ENCODE results near the gene LATS1. TPM values are rescaled to one million over a fixed set of nuclear protein-coding genes. Genes with fewer than 3 reads are reported as not detected.
"Not testable (repeated sequence)": the region's sequence is repeated elsewhere in the genome, so short reads cannot be mapped to it uniquely, and the experiment has no call there.

LATS1 gene
- total and polyA plus RNA-seq, 2 donors from 2014 or later: 3.3 to 32.4 TPM

GRCh38 chr6:149755300-149756260, 37.7 kb upstream of the LATS1 start:
- no peak for TF ChIP-seq CTCF (IDR thresholded peaks at IDR 0.05; ENCODE audit: borderline replicate concordance, extremely low read depth, insufficient read depth)
- H3K27ac ChIP-seq (ENCODE audit: low read depth in 2 of 2, low read length in 2 of 2): no peak overlapping the region
- DNase-seq (peak in 2 of 5 donors; percentile 42 to 56), FAIRE-seq (no peak)
- no peak overlapping the region for H3K4me3 ChIP-seq (ENCODE audit: low read length in 3 of 3)
- no peak overlapping the region for H3K9ac ChIP-seq (ENCODE audit: low read length in 3 of 3)
- no peaks in the 10 kb centered on the region for H3K9me3 ChIP-seq (ENCODE audit: control insufficient read depth in 2 of 3, insufficient read depth in 1 of 3, low read length in 3 of 3)
- H3K27me3 ChIP-seq (ENCODE audit: control insufficient read depth, insufficient read depth, low read length): no peaks in the 10 kb centered on the region
- H3K4me1 ChIP-seq (ENCODE audit: control insufficient read depth in 2 of 3, insufficient read depth in 2 of 3, low read depth in 1 of 3, low read length in 3 of 3): peaks cover 0 to 2% (median 0%) of the 10 kb centered on the region in 3 donors
- H3K36me3 ChIP-seq (ENCODE audit: control insufficient read depth in 2 of 3, insufficient read depth in 3 of 3, low read length in 3 of 3): no peaks in the 10 kb centered on the region
- intact Hi-C loops (cut with DNase I): no loop called here

- Histone ChIP-seq H3K27me3 (ENCODE audit: control insufficient read depth, insufficient read depth, low read length) (no peaks in the 10 kb centered on the region), H3K27ac (ENCODE audit: low read depth in 2 of 2, low read length in 2 of 2) (no peak overlapping the region), H3K9ac (ENCODE audit: low read length in 3 of 3) (no peak overlapping the region), H3K4me3 (ENCODE audit: low read length in 3 of 3) (no peak overlapping the region), H3K4me1 (ENCODE audit: control insufficient read depth in 2 of 3, insufficient read depth in 2 of 3, low read depth in 1 of 3, low read length in 3 of 3) (peaks cover 0 to 4% (median 0%) of the 10 kb centered on the region in 3 donors), H3K9me3 (ENCODE audit: control insufficient read depth in 2 of 3, insufficient read depth in 1 of 3, low read length in 3 of 3) (no peaks in the 10 kb centered on the region), H3K36me3 (ENCODE audit: control insufficient read depth in 2 of 3, insufficient read depth in 3 of 3, low read length in 3 of 3) (no peaks in the 10 kb centered on the region)
- TF ChIP-seq CTCF (IDR thresholded peaks at IDR 0.05; ENCODE audit: borderline replicate concordance, extremely low read depth, insufficient read depth): no peak
- intact Hi-C loops (cut with DNase I): no loop called here
- FAIRE-seq (no peak), DNase-seq (no peak)
Measured at GRCh38 chr6:149754548-149754947, 36.6 kb upstream of the LATS1 start.

- FAIRE-seq; H3K4me3 ChIP-seq (ENCODE audit: low read length in 3 of 3); H3K9me3 ChIP-seq (ENCODE audit: control insufficient read depth in 2 of 3, insufficient read depth in 1 of 3, low read length in 3 of 3); H3K27me3 ChIP-seq (ENCODE audit: control insufficient read depth, insufficient read depth, low read length); H3K9ac ChIP-seq (ENCODE audit: low read length in 3 of 3); H3K27ac ChIP-seq (ENCODE audit: low read depth in 2 of 2, low read length in 2 of 2); DNase-seq; H3K4me1 ChIP-seq (ENCODE audit: control insufficient read depth in 2 of 3, insufficient read depth in 2 of 3, low read depth in 1 of 3, low read length in 3 of 3); H3K36me3 ChIP-seq (ENCODE audit: control insufficient read depth in 2 of 3, insufficient read depth in 3 of 3, low read length in 3 of 3); intact Hi-C loops (cut with DNase I): not testable (repeated sequence)
Measured at GRCh38 chr6:149753374-149753637, 35.4 kb upstream of the LATS1 start.

GRCh38 chr6:149752600-149753373, 34.9 kb upstream of the LATS1 start:
- Histone ChIP-seq H3K36me3 (ENCODE audit: control insufficient read depth in 2 of 3, insufficient read depth in 3 of 3, low read length in 3 of 3) (no peaks in the 10 kb centered on the region), H3K4me3 (ENCODE audit: low read length in 3 of 3) (no peak overlapping the region), H3K27ac (ENCODE audit: low read depth in 2 of 2, low read length in 2 of 2) (no peak overlapping the region), H3K9ac (ENCODE audit: low read length in 3 of 3) (no peak overlapping the region), H3K4me1 (ENCODE audit: control insufficient read depth in 2 of 3, insufficient read depth in 2 of 3, low read depth in 1 of 3, low read length in 3 of 3) (peaks cover 0 to 4% (median 0%) of the 10 kb centered on the region in 3 donors), H3K9me3 (ENCODE audit: control insufficient read depth in 2 of 3, insufficient read depth in 1 of 3, low read length in 3 of 3) (no peaks in the 10 kb centered on the region), H3K27me3 (ENCODE audit: control insufficient read depth, insufficient read depth, low read length) (no peaks in the 10 kb centered on the region)
- intact Hi-C loops (cut with DNase I): no loop called here
- DNase-seq (no peak), FAIRE-seq (no peak)
- TF ChIP-seq CTCF (IDR thresholded peaks at IDR 0.05; ENCODE audit: borderline replicate concordance, extremely low read depth, insufficient read depth): no peak

- intact Hi-C loops (cut with DNase I); H3K9me3 ChIP-seq (ENCODE audit: control insufficient read depth in 2 of 3, insufficient read depth in 1 of 3, low read length in 3 of 3); DNase-seq; H3K4me3 ChIP-seq (ENCODE audit: low read length in 3 of 3); H3K36me3 ChIP-seq (ENCODE audit: control insufficient read depth in 2 of 3, insufficient read depth in 3 of 3, low read length in 3 of 3); H3K9ac ChIP-seq (ENCODE audit: low read length in 3 of 3); FAIRE-seq; H3K27me3 ChIP-seq (ENCODE audit: control insufficient read depth, insufficient read depth, low read length); H3K27ac ChIP-seq (ENCODE audit: low read depth in 2 of 2, low read length in 2 of 2); H3K4me1 ChIP-seq (ENCODE audit: control insufficient read depth in 2 of 3, insufficient read depth in 2 of 3, low read depth in 1 of 3, low read length in 3 of 3): not testable (repeated sequence)
Measured at GRCh38 chr6:149751920-149752319, 34.0 kb upstream of the LATS1 start.

Data from kidney (tissue), 14 donors.